ENCODE data around the gene TMIGD1.
"Not testable (repeated sequence)": the region's sequence is repeated elsewhere in the genome, so short reads cannot be mapped to it uniquely, and the experiment has no call there.

Gene TMIGD1

DNA sequence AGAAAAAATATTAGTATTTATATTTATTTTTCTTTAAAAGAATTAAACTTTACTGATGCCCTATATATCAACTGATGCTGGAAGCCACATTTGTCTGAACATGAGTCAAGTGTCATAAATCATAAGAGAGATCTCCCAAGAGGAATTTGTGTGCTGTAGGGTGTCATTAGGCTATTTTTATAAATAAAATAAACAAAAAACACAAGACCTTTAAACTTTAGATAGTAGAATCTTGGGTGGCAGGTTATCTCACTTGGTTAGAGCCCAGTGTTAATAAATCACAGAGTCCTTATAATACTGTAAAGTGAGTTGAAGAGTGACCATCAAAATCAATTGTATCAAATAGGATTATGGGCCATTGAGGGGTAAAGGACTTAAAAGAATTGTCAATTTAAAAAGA lies 23.6 kb upstream of the TMIGD1 start:
- DNase-seq = no peak

DNA sequence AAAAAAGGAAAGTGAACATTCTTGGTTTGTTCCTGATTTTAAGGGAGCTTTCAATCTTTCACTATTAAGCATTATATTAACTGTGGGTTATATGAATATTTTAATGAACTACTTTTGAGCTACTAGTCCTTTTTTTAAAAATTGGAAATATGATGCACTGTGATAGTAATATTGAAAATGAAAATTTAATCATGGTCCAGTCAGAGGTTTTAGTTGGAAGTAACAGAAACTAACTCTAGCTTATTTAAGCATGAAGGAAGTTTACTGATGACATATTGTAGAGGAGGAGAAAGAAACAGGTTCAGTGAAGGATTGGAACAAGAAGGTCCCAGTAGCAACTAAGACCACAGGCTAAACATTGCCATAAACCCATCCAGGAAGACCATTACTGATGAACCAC lies 20.8 kb upstream of the TMIGD1 start:
- DNase-seq = no peak

DNA sequence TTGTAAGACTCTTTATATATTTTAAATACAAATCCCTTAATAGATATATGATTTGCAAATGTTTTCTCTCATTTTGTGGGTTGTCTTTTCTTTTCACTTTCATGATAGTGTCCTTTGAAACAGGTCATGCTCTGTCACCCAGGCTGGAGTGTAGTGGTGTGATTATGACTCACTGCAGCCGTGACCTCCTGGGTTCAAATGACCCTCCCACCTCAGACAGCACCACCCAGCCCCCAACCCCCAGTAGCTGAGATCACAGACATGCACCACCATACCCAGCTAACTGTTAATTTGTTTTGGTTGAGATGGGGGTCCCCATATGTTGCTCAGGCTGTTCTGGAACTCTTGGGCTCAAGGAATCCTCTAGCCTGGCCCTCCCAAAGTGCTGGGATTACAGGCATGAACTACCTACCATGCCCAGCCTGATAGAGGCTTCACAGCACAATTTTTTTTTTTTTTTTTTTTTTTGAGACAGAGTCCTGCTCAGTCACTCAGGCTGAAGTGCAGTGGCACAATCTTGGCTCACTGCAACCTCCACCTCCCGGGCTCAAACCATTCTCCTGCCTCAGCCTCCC lies 18.5 kb upstream of the TMIGD1 start:
- DNase-seq = no peak

DNA sequence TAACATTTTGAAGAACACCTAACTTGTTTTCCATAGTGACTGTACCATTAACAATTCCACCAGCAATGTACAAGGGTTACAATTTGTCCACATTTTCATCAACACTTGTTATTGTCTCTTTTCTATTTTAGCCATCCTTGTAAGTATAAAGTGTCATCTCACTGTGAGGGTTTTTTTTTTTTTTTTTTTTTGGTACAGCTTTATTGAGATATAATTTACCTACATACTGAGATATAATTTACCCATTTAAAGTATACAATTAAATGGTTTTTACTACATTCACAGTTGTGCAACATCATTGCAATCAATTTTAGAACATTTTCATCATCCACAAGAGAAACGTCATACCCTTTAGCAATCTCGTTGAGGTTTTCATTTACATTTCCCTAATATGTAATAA lies 17.9 kb upstream of the TMIGD1 start:
- DNase-seq = no peak

DNA sequence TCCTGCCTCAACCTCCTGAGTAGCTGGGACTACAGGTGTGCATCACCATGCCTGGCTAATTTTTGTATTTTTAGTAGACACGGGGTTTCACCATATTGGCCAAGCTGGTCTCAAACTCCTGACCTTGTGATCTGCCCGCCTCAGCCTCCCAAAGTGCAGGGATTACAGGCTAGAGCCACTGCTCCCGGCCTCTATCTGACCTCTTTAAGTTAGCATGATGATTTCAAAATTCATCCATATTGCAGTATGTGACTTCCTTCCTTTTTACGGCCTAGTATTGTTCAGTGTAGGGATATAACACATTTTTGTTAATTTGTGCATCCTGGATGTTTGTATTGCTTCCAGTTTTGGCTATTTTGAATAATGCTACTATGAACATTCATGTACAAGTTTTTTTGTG lies 17.4 kb upstream of the TMIGD1 start:
- not testable (repeated sequence) for DNase-seq

DNA sequence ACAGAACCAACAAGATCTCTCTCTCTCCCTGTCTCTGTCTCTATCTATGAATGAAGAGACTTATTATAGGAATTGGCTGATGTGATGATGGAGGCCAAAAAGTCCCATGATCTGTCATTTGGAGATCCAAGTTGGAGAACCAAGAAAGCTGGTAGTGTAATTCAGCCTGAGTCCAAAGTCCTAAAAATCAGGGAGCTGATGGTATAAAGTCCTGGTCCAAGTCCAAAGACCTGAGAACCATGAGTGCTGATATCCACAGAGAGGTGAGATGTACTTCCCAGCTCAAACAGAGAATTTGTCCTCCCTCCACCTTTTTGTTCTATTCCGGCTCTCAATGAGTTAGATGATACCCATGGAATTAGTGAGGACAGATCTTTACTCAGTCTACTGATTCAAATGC lies 15.4 kb upstream of the TMIGD1 start:
- no peak for DNase-seq

DNA sequence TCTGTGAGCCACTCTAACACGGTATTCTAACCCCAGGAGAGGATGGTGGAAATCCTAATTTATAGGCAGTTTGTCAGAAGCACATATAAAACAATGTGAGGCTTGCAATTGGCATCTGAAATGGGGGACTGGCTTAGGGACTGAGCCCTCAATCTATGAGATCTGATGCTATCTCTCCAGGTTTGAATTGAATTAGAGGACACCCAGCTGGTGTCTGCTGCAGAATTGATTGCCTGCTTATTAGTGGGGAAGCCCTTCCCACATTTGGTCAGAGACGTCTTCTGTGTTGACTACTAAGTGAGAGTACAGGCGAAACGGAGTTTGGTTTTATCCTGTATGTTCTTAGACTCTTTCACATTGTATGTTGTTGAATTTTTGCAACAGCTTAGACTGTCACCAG lies 13.6 kb upstream of the TMIGD1 start:
- DNase-seq = no peak

DNA sequence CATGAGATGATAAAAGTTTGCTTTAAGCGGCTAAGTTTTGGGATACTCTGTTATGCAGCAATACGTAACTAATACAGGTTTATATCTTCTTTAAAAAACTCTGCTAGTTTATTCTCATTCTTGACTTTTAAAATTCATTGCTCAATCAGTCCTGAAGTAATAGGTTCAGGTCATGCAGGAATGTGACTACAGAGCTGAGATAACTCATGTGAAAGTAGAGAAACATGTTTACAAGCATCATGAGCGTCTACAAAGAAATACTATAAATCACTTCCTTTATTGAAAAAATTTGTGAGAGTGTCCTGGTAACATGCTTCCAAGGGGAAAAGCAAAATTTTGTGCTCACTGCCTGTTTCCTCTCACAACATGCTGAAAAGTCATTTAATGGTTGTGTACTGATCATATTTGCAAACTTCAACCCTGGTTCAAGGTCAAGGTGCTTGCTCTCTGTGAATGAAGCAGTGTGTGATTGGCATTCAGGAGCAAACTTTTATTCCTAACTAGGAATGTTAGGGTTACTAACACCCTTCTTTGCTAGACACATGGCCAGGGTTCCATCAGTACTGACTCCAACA lies 12.5 kb upstream of the TMIGD1 start:
- no peak for DNase-seq

DNA sequence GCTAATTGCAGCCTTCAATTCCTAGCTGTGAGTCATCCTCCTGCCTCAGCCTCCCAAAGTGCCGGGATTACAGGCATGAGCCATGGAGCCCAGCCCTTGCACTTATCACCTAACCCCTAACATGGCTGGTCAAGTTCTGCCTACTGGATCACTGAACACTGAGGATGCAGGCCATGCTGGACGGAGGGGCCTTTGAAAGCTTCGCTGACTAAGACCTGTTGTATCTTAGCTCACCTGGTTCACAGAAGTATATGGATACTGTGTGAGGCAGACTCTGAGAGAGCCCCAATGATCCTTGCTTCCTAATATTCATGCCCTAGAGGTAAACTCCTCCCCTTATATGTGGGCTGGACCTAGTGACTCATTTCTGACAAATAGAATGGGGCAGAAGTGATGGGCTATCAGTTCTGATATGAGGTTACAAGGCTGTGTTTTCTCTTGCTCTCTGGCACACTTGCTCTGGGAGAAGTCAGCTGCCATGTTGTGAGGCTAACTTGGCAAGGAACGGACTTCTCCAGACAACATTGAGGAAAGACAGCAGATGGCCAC lies 11.7 kb upstream of the TMIGD1 start:
- no peak for DNase-seq

DNA sequence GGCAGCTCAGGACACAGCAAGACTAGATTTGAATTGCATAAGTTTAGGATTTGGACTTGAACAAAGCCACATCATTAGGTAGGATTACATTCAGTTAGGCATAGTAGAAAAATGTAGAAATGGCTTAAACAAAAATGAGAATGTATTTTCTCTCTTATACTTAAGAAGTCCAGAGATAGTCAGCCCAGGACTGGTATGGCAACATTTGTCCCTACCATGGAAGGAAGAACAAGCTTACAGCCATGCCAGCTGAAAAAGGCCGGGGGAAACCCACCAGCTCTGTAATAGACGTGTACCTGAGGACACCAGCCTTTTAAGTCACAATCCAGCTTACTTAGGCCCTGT lies 11.2 kb upstream of the TMIGD1 start:
- DNase-seq = no peak

DNA sequence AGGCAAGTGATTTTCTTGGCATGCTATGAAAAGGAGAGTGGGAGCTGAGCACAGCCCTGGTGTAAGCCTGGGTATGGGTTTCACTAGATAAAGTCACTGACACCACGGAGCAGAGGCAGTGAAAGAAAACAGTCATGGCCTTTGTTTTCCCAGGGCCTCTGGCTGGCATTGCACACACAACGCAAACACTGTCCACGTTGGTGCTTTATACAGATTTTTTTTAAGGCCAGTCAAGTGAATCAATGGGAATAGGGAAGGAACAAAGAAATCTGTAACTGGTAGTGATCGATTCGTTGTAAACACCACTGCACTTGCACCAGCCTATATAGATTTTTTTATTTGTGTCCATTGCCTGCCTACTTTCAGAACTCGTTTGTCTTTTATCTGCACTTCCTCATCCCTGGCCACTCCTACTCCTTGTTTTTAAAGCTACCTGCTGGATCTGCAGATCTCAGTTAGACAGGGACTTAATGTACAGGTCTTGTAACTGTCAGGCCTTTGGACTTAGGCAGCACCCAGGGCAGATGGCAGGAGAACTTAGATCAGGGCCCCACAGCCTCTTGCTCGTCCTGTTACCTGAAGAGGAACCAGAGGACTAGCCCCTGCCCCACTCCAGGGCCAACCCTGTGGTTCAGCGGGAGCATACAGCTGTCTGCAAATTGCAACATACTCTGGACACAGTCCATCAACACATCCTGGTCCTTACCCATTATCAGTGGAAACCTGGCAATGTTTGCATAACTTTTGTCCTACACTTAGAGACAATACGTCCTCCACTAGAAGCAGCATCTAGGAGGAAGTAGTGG lies 10.6 kb upstream of the TMIGD1 start:
- no peak for DNase-seq

DNA sequence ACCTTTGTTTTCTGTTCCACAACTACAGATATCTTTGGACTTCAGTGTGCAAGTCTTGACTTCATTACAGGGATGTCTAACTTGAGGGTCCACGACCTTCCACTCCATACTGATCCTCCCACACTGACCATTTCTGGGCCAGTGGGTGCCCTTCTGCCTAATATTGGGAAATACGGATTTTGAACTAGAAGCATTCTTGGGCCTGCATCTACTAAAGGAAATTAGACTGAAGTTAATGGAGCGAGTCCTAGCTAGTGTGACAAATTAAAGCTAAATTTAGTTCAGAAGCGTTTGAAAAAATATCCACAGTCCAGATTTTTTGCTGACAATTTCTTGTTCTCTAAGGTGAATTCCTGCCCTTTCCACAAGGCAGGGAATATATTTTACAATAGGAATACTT lies 9.9 kb upstream of the TMIGD1 start:
- DNase-seq = no peak

DNA sequence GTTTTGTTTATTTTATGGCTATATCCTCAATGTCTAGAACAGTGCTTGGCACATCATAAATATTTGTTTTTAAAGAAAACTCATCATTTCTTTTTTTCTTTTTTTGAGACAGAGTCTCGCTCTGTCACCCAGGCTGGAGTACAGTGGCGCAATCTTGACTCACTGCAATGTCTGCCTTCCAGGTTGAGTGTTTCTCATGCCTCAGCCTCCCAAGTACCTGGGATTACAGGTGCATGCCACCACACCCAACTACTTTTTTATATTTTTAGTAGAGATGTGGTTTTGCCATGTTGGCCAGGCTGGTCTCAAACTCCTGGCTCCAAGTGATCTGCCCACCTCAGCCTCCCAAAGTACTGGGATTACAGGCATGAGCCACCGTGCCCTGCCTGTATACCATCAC lies 9.4 kb upstream of the TMIGD1 start:
- not testable (repeated sequence) for DNase-seq

DNA sequence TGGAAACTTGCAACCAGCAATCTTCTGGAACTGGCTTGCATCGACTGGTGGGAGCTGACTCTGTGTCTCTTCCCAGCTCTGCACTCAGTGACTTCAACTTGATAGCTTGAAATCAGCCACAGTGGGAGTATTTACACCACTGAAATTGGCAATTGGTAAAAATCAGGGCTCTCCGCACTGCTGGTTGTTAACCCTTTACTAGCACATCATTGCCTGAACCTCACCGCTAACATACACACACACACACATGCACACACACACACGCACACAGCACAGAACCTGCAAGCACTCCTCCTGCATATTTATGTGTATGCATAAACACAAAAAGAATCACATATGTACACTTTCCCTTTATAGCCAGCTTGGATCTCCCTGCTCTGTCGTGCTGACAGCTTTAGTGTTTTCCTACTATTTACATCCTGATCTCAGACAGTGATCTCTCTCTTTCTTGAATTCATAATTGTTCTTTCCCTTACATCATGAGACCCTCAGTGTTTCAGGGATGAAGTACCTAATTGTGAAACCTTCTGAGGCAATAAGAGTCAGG lies 7.9 kb upstream of the TMIGD1 start:
- no peak for DNase-seq

DNA sequence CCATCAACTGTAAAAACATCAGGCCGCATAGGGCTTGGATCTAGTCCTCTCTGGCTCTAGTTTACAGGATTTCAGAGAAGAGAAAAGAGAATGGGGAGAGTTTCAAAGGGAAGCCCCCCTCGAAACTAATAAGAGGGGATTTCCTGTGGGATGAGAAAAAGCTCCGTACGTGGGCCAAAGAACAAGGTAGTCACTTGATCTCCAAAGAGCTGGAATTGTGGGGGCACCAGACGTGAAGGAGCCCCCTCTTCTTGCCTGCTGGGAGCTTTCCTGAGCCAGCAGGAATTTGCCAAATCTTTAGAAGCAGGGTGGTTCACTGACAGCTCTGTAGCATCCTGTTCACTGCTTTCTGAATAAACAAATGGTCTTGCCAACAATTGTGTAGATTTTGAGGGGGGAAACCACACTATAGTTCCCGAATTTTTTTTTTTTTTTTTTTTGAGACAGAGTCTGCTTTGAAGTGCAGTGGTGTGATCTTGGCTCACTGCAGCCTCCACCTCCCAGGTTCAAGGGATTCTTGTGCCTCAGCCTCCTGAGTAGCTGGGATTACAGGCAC lies 7.0 kb upstream of the TMIGD1 start:
- DNase-seq = no peak

DNA sequence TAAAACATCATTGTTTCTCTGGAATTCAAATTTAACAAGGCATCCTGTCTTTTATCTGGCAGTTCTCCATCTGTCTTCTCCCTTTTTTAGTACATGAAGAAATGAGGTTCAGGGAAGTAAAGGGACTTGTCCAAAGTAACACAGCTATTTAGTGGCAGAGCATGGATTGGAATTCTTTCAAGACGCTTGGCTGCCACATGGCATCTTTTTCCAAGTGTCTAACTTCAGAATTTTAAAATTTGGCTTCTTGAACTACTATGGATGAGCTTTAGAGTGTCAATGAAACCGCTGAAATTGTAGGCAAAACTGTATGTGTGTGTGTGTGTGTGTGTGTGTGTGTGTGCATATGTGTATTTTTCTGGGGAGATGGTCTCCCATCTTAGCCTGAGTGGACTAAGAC lies 5.2 kb upstream of the TMIGD1 start:
- no peak for DNase-seq

DNA sequence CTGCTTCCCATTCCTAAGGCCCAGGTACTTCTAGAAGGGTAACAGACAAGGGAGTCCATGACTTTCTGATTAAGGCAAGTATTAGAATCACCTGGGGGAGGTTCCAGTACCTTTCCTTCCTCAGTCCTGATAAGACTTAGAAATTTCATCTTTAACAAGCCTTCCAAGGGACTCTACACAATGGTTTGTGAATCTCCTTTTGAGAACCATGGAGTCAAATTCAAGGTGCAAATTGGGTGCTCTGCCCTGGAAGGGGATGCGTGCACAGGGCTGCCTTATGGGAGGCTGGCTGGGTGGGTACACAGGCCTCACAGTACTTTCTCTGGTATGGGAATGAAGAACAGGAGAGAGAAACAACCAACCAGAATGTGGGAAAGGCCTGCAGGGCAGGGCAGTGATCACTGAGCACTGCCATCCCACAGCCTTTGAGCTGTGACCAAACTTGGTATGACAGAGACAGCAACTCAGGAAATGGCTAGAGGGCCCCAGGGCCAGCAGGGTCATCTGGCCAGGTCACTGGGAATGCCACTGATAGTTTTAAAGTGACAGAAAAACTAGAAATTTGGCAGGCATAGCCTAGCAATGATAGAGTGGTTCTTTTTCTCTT lies 3.6 kb upstream of the TMIGD1 start:
- no peak for DNase-seq

DNA sequence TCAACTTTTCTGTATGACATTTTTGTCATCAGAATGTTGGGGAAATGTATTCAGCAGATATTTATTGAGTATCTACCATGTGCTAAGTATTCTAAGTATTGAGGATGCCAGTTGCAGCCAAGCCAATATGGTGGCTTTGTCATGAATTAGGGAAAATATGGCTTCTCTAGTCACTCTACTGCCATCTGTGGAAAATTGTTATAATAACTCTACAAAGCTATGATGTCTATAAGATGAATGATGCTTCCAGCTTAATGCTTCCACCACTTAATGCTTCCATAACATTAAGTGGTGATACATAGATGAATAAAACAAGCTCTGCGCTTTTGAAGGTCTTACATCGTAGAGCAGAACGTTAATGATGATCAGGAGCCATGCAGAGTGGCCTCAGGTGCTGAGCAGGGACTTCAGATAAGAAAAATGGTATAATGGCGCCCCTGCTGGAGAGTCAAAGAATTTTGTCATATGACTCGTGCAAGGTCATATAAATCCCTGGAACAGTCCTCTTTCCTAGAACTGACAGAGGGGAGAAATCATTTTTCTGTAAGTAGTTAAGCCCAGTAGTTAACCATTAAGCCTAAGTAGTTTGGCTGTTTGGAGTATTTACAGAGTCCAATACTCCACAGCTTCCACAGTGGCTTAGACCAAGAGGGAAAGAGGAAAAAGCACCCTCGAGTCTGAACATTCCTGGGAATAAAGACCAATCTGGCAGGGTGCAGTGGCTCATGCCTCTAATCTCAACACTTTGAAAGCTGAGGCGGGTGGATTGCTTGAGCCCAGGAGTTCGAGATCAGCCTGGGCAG lies 2.7 kb upstream of the TMIGD1 start:
- no peak for DNase-seq

DNA sequence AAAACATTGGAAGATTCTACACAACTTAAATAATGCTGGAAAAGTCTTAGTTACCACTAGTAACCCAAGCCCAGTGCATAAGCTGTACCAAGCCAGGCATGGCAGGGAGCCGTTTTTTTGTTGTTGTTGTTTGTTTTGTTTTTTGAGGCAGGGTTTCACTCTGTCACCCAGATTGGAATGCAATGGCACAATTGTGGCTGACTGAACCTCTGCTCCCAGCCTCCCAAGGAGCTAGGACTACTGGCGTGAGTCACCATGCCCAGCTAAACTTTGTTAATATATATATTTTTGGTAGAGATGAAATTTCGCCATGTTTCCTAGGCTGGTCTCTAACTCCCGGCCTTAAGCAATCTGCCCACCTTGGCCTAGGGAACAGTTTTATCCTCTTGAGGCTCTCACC lies 564 bp upstream of the TMIGD1 start:
- no peak for DNase-seq

DNA sequence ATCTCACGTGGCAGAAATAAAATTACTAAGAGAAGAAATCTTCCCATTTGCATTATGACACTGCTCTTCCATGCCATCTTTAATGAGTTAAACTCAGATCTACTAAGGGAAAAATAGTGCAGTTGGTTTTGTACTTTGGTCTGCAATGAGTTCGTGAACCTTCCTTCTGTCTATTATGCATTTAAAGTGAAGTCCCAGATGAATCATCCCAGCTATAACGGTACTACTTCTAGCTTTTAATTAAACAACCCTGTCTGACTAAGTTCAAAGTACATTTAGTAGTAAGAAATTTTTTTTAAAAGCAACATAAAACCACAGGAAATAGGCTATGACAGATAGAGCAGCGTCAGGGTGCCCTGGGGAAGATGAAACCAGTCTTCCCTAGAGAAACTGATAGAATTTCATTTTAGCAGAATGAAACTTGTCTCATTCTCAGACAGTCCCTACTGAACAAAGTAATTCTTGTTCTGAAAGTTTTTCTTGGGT lies 1.8 kb downstream of the TMIGD1 start:
- DNase-seq = no peak

DNA sequence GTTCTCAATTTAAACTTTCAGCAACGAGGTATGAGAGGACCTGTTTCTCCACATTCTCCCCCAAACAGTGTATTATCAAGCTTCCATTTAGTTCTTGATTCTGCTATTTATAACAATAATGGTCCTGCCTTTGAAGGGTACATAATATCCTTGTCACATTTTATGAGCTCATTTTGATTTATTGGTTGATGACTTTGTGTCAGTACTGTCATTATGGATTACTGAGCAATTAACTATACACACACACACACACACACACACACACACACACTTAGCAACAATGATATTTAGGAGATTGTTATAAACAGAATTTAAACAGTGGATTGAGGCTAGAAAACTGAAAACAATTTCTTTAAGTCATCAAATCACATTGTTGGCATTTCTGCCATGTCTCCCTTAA lies 7.0 kb downstream of the TMIGD1 start:
- no peak for DNase-seq

DNA sequence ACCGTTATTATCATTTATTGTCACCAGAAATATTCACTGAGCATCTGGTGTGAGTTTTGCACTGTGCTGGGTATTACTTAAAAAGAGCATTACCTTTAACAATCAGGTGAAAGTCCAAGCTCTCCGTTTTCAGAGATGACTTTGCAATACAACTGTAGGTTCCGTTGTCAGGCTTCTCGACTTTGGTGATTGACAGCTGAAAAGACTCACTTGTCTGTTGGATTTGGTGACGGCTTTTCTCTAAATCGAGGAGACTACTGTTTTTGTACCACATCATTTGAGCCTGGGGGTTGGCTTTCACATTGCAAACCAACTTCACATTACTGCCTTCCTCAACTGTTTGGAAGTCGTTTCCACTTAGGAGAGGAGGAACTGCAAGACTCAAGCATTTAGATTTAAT lies 9.1 kb downstream of the TMIGD1 start:
- DNase-seq = no peak
